Measurements from ENCODE around the gene PRKACG.

Gene PRKACG

GRCh38 chr9:68964102-68964541 is 49.8 kb downstream of the PRKACG start:
- H3K23ac ChIP-seq (ENCODE audit: low read length in 2 of 2): no peak overlapping the region
- H4K8ac ChIP-seq (ENCODE audit: low read length): no peak overlapping the region
- H3K4me3 ChIP-seq (ENCODE audit: insufficient read depth in 1 of 2, low read depth in 1 of 2, low read length in 2 of 2): no peak overlapping the region
- H2BK15ac ChIP-seq (ENCODE audit: low read depth, poor library complexity, severe bottlenecking): no peak overlapping the region
- no peaks in the 10 kb centered on the region for H3K9me3 ChIP-seq (ENCODE audit: control insufficient read depth, low read length)
- no peak overlapping the region for H3K9ac ChIP-seq (ENCODE audit: low read length)
- H2BK12ac ChIP-seq (ENCODE audit: low read length in 2 of 2): no peak overlapping the region
- H3K36me3 ChIP-seq (ENCODE audit: control insufficient read depth in 1 of 2, insufficient read depth in 2 of 2, low read depth in 1 of 2, low read length in 2 of 2): no peaks in the 10 kb centered on the region
- no peaks in the 10 kb centered on the region for H3K79me1 ChIP-seq (replicated peaks; ENCODE audit: low read length, poor library complexity, severe bottlenecking)
- no peak overlapping the region for H3K14ac ChIP-seq (ENCODE audit: low read length in 2 of 2)
- H3K4ac ChIP-seq (ENCODE audit: low read depth in 1 of 2, low read length in 2 of 2): no peak overlapping the region
- DNase-seq: peak; percentile 28
- H3K4me2 ChIP-seq (ENCODE audit: low read length, poor library complexity, severe bottlenecking): no peak overlapping the region
- H3K27ac ChIP-seq (ENCODE audit: low read length, poor library complexity, severe bottlenecking): no peak overlapping the region
- peaks cover 10 to 23% of the 10 kb centered on the region in 2 experiments for H3K27me3 ChIP-seq (ENCODE audit: control insufficient read depth in 1 of 2, insufficient read depth in 1 of 2, low read length in 2 of 2)
- H2BK5ac ChIP-seq (ENCODE audit: low read depth, low read length, poor library complexity, severe bottlenecking): no peak overlapping the region
- H4K91ac ChIP-seq (ENCODE audit: low read length): no peak overlapping the region
- H2AFZ ChIP-seq (ENCODE audit: low read depth, low read length): no peak overlapping the region
- 35% methylated on average over 1 of the region's 3 CpGs for WGBS
- H3K18ac ChIP-seq (ENCODE audit: low read depth in 1 of 2, low read length in 2 of 2): no peak overlapping the region
- H3K4me1 ChIP-seq (ENCODE audit: control insufficient read depth, insufficient read depth, low read depth, low read length): no peaks in the 10 kb centered on the region
- no peak overlapping the region for H2BK120ac ChIP-seq (ENCODE audit: low read depth, low read length)
- no peak overlapping the region for H2AK5ac ChIP-seq (ENCODE audit: low read length, severe bottlenecking)

GRCh38 chr9:68963416-68963815 is 50.5 kb downstream of the PRKACG start:
- H2AFZ ChIP-seq (ENCODE audit: low read depth, low read length): no peak overlapping the region
- H3K79me1 ChIP-seq (replicated peaks; ENCODE audit: low read length, poor library complexity, severe bottlenecking): no peaks in the 10 kb centered on the region
- no peak overlapping the region for H2BK5ac ChIP-seq (ENCODE audit: low read depth, low read length, poor library complexity, severe bottlenecking)
- peak overlapping the region in 1 of 2 experiments; percentile 18 for H2BK12ac ChIP-seq (ENCODE audit: low read length in 2 of 2)
- H3K23ac ChIP-seq (ENCODE audit: low read length in 2 of 2): no peak overlapping the region
- no peaks in the 10 kb centered on the region for H3K4me1 ChIP-seq (ENCODE audit: control insufficient read depth, insufficient read depth, low read depth, low read length)
- no peak overlapping the region for H3K4me3 ChIP-seq (ENCODE audit: insufficient read depth in 1 of 2, low read depth in 1 of 2, low read length in 2 of 2)
- no peak overlapping the region for H3K14ac ChIP-seq (ENCODE audit: low read length in 2 of 2)
- H3K36me3 ChIP-seq (ENCODE audit: control insufficient read depth in 1 of 2, insufficient read depth in 2 of 2, low read depth in 1 of 2, low read length in 2 of 2): no peaks in the 10 kb centered on the region
- no peak overlapping the region for H3K27ac ChIP-seq (ENCODE audit: low read length, poor library complexity, severe bottlenecking)
- H3K27me3 ChIP-seq (ENCODE audit: control insufficient read depth in 1 of 2, insufficient read depth in 1 of 2, low read length in 2 of 2): peaks cover 10 to 23% of the 10 kb centered on the region in 2 experiments
- no peak overlapping the region for H3K9ac ChIP-seq (ENCODE audit: low read length)
- H2BK15ac ChIP-seq (ENCODE audit: low read depth, poor library complexity, severe bottlenecking): no peak overlapping the region
- no peak overlapping the region for H3K18ac ChIP-seq (ENCODE audit: low read depth in 1 of 2, low read length in 2 of 2)
- H2BK120ac ChIP-seq (ENCODE audit: low read depth, low read length): no peak overlapping the region
- no peak overlapping the region for H3K4me2 ChIP-seq (ENCODE audit: low read length, poor library complexity, severe bottlenecking)
- H4K91ac ChIP-seq (ENCODE audit: low read length): no peak overlapping the region
- no peak for DNase-seq
- no peak overlapping the region for H4K8ac ChIP-seq (ENCODE audit: low read length)
- H3K4ac ChIP-seq (ENCODE audit: low read depth in 1 of 2, low read length in 2 of 2): no peak overlapping the region
- no peak overlapping the region for H2AK5ac ChIP-seq (ENCODE audit: low read length, severe bottlenecking)
- WGBS: 83% methylated on average over 3 of the region's 3 CpGs
- no peaks in the 10 kb centered on the region for H3K9me3 ChIP-seq (ENCODE audit: control insufficient read depth, low read length)

Data from mesenchymal stem cell (in vitro differentiated cells and primary cell).